K562 (cell line): ENCODE measurements around the gene SMURF1.

ENCODE experiments used
- SAP30 ChIP-seq: fragments of 200-600 bp; sonication (generic); IDR thresholded peaks from 2 replicates; pipeline ENCODE4 v1.6.1; 2012; ENCODE audit warnings: borderline replicate concordance, low read depth, mild to moderate bottlenecking, moderate library complexity, low read length, control low read depth, inconsistent platforms; ENCODE audit not compliant: insufficient read depth, poor library complexity, severe bottlenecking
- TF ChIP-seq, protein P1 (sequence below), 3 experiments: IDR thresholded peaks in 2 of 3; conservative IDR thresholded peaks in 1 of 3; 2 replicates each; pipeline ENCODE4 v1.5.1; 2011 to 2012; ENCODE audit warnings: low read length in 3 of 3, mild to moderate bottlenecking in 3 of 3, control low read depth in 2 of 3, improper control_type of control experiment in 1 of 3, inconsistent platforms in 1 of 3, low read depth in 1 of 3, mixed read lengths in 1 of 3, moderate library complexity in 1 of 3; ENCODE audit not compliant: insufficient read depth in 2 of 3

DNA sequence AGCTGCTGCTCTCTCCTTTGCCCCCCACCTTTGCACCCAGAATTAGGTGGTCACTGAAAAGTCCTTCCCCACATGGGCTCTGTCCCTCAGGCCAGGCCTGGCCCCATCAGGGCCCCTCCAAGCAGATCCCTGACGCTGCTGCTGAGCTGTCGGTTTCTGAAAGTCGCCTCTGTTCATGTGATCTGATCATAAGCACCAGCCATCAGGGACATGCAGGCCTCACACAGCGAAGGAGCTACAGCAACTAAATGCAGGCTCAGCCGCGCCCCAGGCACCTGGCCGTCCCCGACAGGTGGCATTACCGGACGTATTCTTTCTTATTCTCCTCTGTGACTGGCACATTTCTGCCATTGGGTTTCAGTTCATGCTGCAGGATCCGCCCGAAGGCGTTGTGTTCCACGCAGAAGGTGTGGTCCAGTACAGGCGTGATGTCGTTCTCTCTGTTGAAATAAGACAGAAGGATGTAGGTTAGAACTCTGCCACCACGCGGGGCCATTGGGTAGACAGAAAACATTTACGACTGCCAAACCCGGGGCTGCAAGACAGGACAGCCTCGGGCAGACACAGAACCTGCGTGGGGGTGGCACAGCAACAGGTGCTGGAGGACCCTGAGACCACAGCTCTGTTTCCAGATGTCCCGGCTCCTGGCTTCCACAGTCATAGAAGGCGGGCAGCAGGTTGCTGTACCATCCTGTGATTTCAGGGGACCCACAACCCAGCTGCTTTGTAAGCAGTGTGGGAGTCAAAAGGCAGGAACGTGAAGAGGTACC, 105.6 kb downstream of the SMURF1 start:
- no peak for TF ChIP-seq SAP30
- TF ChIP-seq, protein P1, sequence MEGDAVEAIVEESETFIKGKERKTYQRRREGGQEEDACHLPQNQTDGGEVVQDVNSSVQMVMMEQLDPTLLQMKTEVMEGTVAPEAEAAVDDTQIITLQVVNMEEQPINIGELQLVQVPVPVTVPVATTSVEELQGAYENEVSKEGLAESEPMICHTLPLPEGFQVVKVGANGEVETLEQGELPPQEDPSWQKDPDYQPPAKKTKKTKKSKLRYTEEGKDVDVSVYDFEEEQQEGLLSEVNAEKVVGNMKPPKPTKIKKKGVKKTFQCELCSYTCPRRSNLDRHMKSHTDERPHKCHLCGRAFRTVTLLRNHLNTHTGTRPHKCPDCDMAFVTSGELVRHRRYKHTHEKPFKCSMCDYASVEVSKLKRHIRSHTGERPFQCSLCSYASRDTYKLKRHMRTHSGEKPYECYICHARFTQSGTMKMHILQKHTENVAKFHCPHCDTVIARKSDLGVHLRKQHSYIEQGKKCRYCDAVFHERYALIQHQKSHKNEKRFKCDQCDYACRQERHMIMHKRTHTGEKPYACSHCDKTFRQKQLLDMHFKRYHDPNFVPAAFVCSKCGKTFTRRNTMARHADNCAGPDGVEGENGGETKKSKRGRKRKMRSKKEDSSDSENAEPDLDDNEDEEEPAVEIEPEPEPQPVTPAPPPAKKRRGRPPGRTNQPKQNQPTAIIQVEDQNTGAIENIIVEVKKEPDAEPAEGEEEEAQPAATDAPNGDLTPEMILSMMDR (IDR thresholded peaks at IDR 0.05 in 2 of 3, conservative IDR thresholded peaks at IDR 0.05 in 1 of 3; ENCODE audit: insufficient read depth in 2 of 3, low read depth in 1 of 3, low read length in 3 of 3), result no peak
